GM13976 (cell line): ENCODE measurements around the gene MICALL2.

Source experiments
- DNase-seq: peaks from one replicate; pipeline ENCODE4 v3.0.0; 2012; ENCODE audit warnings: low spot score
- in situ Hi-C: fragments of 300-500 bp; cut with MboI; formaldehyde crosslinking; loops from one replicate; pipeline ENCODE4 v1.12.0; 2022; ENCODE audit warnings: low sequenced_read_pairs, mixed read lengths, inconsistent platforms; ENCODE audit not compliant: unreplicated experiment
- TF ChIP-seq, protein P1 (sequence below): IDR thresholded peaks from 2 replicates; pipeline ENCODE4 v1.5.1; 2012; ENCODE audit warnings: borderline replicate concordance, mild to moderate bottlenecking; ENCODE audit not compliant: insufficient read depth; ENCODE audit errors: extremely low read depth, missing control alignments, control extremely low read depth

MICALL2 gene

DNA sequence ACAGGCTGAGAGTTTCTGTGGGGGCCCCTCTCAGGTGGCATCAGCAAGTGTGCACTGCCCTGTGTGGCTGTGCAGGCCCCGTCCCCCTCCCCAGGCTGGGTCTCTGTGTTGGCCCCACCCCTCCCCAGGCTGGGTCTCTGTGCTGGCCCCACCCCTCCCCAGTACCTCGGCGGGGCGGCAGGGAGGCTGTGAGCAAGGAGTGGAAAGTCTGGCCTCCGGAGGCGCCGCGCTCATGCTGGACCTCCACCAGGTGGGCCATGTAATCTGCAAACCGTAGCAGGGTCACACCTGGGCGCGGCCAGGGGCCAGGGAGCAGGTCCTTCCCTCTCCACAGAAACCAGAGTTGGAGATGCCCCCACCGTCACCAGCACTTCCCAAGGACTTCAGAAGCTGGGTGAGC is 21.4 kb upstream of the MICALL2 start:
- TF ChIP-seq, protein P1, sequence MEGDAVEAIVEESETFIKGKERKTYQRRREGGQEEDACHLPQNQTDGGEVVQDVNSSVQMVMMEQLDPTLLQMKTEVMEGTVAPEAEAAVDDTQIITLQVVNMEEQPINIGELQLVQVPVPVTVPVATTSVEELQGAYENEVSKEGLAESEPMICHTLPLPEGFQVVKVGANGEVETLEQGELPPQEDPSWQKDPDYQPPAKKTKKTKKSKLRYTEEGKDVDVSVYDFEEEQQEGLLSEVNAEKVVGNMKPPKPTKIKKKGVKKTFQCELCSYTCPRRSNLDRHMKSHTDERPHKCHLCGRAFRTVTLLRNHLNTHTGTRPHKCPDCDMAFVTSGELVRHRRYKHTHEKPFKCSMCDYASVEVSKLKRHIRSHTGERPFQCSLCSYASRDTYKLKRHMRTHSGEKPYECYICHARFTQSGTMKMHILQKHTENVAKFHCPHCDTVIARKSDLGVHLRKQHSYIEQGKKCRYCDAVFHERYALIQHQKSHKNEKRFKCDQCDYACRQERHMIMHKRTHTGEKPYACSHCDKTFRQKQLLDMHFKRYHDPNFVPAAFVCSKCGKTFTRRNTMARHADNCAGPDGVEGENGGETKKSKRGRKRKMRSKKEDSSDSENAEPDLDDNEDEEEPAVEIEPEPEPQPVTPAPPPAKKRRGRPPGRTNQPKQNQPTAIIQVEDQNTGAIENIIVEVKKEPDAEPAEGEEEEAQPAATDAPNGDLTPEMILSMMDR, result no peak
- in situ Hi-C loops, result no loop called here
- no peak for DNase-seq

DNA sequence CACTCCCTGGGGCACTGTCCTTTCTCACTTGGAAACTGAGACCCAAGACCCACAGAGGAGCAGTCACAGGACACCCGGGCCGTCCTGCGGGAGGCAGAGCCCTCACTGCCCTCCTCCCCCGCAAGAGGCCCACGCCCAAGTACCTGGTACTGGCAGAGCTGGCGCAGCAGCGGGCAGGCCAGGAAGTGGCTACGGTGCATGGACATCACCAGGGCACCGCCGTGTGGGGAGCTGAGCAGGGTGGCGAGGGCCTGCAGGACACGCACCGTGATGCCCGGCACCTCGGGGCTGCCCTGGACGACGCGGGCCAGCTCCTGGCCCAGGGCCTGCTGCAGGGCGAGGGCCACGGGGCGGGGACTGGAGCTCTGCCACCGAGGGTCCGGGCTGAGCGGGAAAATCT is 20.0 kb upstream of the MICALL2 start:
- no peak for DNase-seq
- in situ Hi-C loops, result no loop called here
- TF ChIP-seq, protein P1, result no peak

DNA sequence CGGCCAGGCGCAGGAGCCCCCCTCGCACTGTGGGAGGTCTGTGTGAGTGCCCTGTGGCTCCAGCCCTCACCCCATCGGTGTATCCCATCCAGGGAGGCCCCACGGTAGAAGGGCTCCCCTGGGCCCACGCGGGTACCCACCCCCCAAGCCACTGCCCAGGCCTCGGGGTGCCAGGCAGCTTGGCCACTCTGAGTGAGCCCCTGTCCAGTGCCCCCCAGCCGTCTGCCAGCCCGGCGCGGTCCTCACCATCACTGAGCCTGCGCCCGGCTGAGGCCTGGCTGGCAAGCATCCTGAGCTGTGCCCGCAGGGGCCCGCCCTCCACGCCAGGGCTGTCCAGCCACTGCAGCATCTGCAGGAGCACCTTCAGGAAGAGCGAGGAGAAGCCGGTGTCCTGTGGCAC is 19.2 kb upstream of the MICALL2 start:
- in situ Hi-C loops, result no loop called here
- TF ChIP-seq, protein P1, result no peak
- DNase-seq, result no peak

DNA sequence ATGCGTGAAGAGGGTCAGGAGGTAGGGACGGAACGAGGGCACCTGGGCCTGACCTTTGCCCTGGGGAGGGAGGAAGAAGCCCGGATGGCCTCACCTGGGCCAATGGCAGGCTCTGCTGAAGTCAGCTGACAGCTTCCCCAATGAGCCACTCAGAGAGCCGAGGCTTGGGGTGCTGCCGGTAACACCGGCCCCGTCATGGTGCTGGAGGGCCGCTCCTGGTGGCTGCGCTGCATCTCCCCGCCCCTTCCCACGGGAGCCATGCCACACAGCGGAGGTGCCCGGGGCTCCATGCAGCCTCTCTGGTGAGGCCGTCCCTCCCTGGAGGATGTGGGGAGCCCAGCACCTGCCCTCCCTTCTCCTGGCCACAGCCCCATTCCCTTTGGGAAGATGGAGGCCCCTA is 17.6 kb upstream of the MICALL2 start:
- in situ Hi-C loops, result no loop called here
- no peak for DNase-seq
- TF ChIP-seq, protein P1, result no peak

DNA sequence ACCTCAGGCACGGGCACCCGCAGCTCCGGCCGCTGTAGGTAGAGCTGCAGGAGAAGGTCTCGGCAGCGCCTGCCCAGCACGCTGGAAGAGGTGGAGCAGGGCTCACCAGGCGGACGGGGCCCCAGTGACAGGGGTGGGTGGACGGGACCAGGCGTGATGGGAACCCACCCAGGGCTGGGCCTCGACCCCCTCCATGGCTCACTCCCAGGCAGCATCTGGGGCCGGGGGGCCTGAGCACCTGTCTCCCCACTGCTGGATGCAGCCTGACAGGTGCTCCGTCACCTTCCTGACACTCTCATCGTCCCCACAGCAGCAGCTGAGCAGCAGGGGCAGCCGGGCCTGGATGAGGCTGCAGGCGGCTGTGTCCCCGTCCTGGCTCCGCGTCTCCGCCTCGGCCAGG is 16.7 kb upstream of the MICALL2 start:
- in situ Hi-C loops, result no loop called here
- DNase-seq, result no peak
- TF ChIP-seq, protein P1, result no peak

DNA sequence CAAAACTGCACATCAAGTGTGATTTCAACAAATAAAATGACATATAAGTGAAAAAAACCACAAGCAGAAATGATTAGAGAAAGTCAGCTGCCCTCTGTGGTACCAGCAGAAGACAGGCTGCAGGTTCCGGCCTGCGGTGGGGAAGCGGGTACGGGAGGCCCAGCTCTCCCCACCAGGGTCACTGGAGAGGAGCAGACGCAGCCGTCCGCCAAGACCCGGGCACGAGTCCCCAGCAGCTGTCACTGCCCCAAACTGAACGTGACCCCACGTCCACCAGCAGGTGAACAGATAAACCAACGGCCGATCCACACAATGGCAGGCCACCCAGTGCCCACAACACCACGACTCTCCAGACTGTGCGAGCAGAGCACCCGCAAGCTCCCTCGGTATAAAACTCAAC is 16.1 kb upstream of the MICALL2 start:
- TF ChIP-seq, protein P1, result no peak
- no peak for DNase-seq
- in situ Hi-C loops, result no loop called here

DNA sequence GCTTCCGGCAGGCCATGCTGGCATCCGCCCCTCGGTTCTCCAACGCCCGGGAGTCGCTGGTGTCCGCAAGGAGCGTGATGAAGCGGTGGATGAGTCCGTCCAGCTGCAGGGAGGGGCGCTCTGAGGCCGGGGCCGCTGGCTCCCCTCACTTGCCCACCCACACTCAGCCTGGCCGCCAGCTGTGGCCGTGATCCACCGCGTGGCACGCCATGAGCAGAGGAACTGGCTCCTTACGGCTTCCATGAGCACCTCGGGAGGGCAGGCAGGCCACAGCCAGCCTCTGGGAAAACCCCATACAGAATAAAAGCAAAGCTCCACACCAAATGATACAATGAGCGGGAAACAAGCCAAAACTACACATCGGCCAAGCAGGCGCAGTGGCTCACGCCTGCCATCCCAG is 15.5 kb upstream of the MICALL2 start:
- in situ Hi-C loops, result no loop called here
- TF ChIP-seq, protein P1, result no peak
- no peak for DNase-seq
